ENCODE measurements around the gene KRCC1.
"Not testable (repeated sequence)": the region's sequence is repeated elsewhere in the genome, so short reads cannot be mapped to it uniquely, and the experiment has no call there.

The KRCC1 gene

DNA sequence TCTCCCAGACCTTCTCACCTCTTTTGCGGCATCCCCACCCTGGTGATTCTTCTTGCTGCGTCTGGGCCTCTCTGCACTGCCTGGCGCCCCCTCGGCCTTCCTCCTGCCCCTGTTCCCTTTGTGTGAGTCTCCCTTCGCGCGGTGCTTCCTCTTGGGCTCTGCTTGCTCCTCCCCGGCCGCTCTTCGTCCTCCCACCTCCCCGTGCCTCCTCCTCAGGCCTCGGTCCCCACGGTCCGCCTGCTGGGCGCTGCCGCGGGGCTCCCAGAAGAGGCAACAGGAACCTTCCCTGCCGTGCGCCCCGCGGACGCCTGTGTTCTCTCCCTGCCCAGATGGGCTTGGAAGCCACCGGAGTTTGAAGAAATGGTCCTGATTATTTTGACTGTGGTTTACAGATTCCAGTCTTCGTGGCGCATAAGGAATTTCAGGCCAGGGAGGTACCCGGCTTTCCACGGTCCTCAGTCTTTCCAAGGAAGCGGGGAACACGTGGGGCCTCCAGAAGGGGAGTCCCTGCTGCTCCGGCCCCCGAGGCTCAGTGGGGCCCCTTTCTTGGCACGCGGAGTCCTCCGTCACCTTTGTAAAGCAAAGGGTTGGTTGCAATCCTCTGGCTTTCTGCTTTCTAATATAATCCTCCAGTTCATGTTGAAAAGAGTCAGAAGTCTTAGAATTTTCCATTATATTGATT lies 52.4 kb downstream of the KRCC1 start:
- Mint-ChIP-seq H3K27me3 (peaks cover 10% of the 10 kb centered on the region), H3K9me3 (no peaks in the 10 kb centered on the region), H3K27ac (peak overlapping the region in 1 of 2 donors; percentile 27), H3K4me1 (peaks cover 12% of the 10 kb centered on the region), H3K4me3 (no peak overlapping the region)
- ATAC-seq (no peak), DNase-seq (no peak)

DNA sequence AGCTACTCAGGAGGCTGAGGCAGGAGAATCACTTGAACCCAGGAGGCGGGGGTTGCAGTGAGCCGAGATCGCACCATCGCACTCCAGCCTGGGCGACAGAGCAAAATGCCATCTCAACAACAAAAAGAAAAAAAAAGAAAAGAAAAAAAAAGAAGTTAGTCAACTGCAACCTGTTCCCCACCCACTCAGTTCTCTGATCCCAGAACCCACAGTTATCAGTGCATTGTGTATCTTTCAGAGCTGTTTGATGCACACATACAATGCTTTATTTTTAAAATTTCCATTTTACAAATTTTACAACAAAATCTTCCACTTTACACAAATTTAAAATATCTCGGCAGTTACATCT lies 53.2 kb downstream of the KRCC1 start:
- no peak for DNase-seq
- Mint-ChIP-seq H3K27me3 (peaks cover 10% of the 10 kb centered on the region), H3K4me3 (no peak overlapping the region), H3K27ac (no peak overlapping the region), H3K4me1 (peaks cover 12% of the 10 kb centered on the region), H3K9me3 (no peaks in the 10 kb centered on the region)
- no peak for ATAC-seq

DNA sequence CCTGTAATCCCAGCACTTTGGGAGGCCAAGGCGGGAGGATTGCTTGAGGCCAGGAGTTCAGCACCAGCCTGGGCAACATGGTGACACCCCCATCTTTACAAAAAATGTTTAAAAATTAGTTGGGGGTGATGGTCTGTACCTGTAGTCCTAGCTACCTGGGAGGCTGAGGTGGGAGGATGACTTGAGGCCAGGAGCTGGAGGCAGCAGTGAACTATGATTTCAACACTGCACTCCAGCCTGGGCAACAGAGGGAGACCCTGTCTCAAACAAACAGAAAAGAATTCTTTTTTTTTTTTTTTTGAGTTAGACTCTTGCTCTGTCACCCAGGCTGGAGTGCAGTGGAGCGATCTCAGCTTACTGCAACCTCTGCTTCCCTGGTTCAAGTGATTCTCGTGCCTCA lies 55.1 kb downstream of the KRCC1 start:
- H3K27me3 Mint-ChIP-seq, result peaks cover 10% of the 10 kb centered on the region
- not testable (repeated sequence) for ATAC-seq, H3K4me3 Mint-ChIP-seq, H3K27ac Mint-ChIP-seq, DNase-seq, H3K9me3 Mint-ChIP-seq
- peaks cover 12% of the 10 kb centered on the region for H3K4me1 Mint-ChIP-seq

DNA sequence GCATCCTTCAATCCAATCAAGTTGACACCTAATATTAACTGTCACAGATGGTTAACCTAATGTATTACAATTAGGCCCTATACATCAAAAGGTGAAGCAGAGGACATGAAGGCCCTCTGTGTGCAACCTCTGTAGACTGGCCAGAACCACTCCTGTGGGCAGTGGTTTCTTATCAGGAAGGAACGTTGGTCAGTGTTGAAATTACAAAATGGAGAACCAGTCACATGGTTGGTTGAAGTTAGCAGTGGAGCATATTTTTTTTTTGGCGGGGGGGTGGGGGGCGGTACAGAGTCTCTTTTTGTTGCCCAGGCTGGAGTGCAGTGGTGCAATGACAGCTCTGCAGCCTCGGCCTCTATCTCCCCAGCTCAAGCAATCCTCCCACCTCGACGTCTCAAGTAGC lies 59.0 kb downstream of the KRCC1 start:
- ATAC-seq (no peak), DNase-seq (no peak)
- Mint-ChIP-seq H3K27me3 (no peaks in the 10 kb centered on the region), H3K4me1 (peaks cover under 1% of the 10 kb centered on the region), H3K9me3 (no peaks in the 10 kb centered on the region), H3K27ac (no peak overlapping the region), H3K4me3 (no peak overlapping the region)

DNA sequence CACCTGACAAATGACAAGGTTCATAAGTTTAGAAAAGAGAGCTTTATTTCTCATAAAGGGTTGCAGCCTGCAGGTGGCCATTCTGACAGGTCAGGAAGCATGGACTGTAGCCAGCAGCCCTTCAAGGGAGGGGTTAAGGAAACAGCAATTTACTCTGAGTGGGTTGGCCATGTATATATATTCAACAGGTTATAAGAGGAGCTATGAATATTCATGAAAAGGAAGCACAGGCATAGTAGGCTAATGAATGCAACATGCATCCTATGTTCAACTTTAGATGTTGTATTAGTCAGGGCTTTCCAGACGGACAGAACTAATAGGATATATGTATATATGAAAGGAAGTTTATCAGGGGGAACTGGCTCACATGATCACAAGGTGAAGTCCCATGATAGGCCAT lies 59.8 kb downstream of the KRCC1 start:
- ATAC-seq (no peak), DNase-seq (no peak)
- Mint-ChIP-seq H3K4me1 (no peaks in the 10 kb centered on the region), H3K27me3 (no peaks in the 10 kb centered on the region), H3K27ac (no peak overlapping the region), H3K9me3 (no peaks in the 10 kb centered on the region), H3K4me3 (no peak overlapping the region)

DNA sequence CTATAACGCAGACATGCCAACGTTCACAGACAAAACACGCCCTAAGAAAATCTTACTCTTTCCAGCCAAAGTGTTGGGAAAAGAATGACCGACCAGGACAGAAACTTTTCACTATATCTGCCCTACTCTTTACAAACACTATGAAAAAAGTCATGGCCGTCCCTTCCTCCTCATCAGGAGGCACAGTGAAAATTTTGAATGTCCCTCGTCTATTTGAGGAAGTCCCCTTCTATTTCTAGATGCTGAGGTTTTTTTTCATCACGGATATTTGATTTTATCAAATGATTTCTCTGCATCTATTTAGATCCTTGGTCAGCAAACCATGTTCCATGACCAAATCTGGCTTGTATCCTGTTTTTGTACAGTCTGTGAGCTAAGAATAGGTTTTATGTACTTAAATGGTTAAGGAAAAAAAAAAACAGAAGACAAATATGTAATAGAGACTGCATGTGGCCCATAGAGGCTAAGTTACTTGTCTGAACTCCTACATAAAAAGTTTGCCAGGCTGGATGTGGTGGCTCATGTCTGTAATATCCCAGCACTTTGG lies 61.2 kb downstream of the KRCC1 start:
- not testable (repeated sequence) for H3K4me3 Mint-ChIP-seq, DNase-seq, H3K9me3 Mint-ChIP-seq, ATAC-seq, H3K27me3 Mint-ChIP-seq, H3K4me1 Mint-ChIP-seq, H3K27ac Mint-ChIP-seq

DNA sequence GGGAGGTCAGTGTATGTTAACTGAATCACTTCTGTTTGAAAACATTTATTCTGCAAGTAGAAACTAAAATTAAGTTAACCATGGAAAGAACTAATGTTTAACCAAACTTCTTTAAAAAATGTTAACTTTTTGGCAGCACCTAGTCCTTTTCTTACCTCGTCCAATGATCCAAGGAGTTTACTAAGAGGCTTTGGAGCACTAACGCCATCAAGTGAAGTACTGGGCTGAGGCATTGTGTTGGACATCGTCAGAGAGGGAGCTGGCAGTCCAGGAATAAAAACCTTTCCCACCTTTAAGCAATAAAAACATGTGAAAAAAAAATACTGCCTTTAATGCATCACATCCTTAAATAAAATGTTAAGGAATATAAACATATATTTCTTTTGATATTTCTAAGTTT lies 63.0 kb downstream of the KRCC1 start:
- ATAC-seq, H3K9me3 Mint-ChIP-seq, H3K4me1 Mint-ChIP-seq, DNase-seq, H3K27me3 Mint-ChIP-seq, H3K4me3 Mint-ChIP-seq, H3K27ac Mint-ChIP-seq: not testable (repeated sequence)

DNA sequence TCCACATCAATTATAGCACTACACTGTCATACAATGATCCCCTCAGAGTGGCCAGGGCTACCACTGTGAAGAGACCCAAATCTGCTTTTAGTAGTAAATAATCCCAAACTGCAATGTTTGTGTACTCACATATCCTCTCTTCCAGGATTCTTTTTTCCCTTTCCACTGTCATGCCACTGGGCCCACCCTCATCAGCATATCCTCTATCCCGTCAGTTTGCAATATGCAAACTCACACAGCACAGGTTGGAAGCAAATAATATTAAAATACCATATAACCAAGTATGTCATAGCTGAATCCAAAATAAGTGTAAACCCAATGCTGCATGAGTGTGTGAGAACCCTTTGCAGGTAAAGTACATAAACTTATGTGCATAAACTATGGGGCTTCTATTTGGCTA lies 68.1 kb downstream of the KRCC1 start:
- not testable (repeated sequence) for H3K4me3 Mint-ChIP-seq, H3K4me1 Mint-ChIP-seq, H3K27me3 Mint-ChIP-seq, ATAC-seq, H3K9me3 Mint-ChIP-seq, DNase-seq, H3K27ac Mint-ChIP-seq

DNA sequence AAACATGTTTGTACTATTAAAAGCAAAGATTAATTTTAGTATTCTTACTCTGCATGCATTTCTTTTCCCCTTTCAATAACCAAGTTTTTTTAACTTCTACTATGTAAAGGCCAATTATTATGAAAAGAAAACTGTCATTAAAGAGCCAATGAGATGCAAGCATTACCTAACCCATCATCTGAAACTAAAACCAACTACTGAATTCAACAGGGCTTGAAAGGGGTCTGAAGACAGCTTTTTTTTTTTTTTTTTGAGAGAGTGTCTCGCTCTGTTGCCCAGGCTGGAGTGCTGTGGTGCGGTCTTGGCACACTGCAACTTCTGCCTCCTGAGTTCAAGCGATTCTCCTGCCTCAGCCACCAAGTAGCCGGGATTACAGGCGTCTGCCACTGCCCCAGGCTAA lies 69.7 kb downstream of the KRCC1 start:
- H3K4me3 Mint-ChIP-seq, H3K9me3 Mint-ChIP-seq, H3K27ac Mint-ChIP-seq, H3K27me3 Mint-ChIP-seq, DNase-seq, ATAC-seq, H3K4me1 Mint-ChIP-seq: not testable (repeated sequence)

DNA sequence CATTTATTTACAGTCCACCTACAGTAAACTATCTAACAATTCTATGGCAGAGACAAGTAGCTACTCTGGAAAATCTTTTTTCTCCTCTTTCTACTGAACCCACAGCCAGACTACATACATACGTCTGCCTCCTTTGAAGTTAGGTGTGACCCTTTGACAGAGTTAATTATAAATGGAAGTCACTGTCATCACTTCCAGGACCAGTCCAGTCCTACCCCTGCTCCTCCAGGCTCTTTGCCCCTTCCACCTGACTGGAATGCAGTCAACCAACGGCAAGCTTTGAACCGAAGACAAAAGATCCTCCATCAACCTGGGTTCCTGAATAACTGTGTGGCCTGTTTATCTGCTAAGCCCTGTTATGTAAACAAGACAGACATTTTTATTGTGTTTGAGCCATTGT lies 74.4 kb downstream of the KRCC1 start:
- not testable (repeated sequence) for H3K4me3 Mint-ChIP-seq, H3K9me3 Mint-ChIP-seq, ATAC-seq, DNase-seq, H3K27me3 Mint-ChIP-seq, H3K4me1 Mint-ChIP-seq, H3K27ac Mint-ChIP-seq
